Measurements from ENCODE around the gene DIP2B. TPM values are rescaled to one million over a fixed set of nuclear protein-coding genes. Genes with fewer than 3 reads are reported as not detected.

DIP2B gene
- total RNA-seq, 4 donors from 2014 or later, result 31.1 to 57.2 (median 46.5) TPM

GRCh38 chr12:50742776-50743175, 238.0 kb downstream of the DIP2B start:
- Histone ChIP-seq H3K27me3 (no peaks in the 10 kb centered on the region), H3K27ac (no peak overlapping the region), H3K4me1 (no peaks in the 10 kb centered on the region), H3K36me3 (peaks cover 31 to 100% (median 39%) of the 10 kb centered on the region in 3 donors), H3K9me3 (no peaks in the 10 kb centered on the region), H3K4me3 (no peak overlapping the region)
- intact Hi-C loops (cut with DNase I), result no loop called here
- WGBS, 2 donors, result 90 to 96% methylated on average over 5 to 7 of the region's 7 CpGs
- TF ChIP-seq CTCF (IDR thresholded peaks at IDR 0.05), result no peak
- TF ChIP-seq POLR2A (IDR thresholded peaks at IDR 0.05), result no peak
- DNase-seq, result no peak

- Histone ChIP-seq H3K4me1 (no peaks in the 10 kb centered on the region), H3K4me3 (no peak overlapping the region), H3K27ac (no peak overlapping the region), H3K36me3 (peaks cover 12 to 98% (median 20%) of the 10 kb centered on the region in 3 donors), H3K9me3 (no peaks in the 10 kb centered on the region), H3K27me3 (no peaks in the 10 kb centered on the region)
- TF ChIP-seq CTCF (IDR thresholded peaks at IDR 0.05) (no peak), POLR2A (IDR thresholded peaks at IDR 0.05) (no peak)
- DNase-seq, result no peak
- intact Hi-C loops (cut with DNase I), result no loop called here
- WGBS, 2 donors, result 71 to 77% methylated on average over 4 of the region's 4 CpGs
Measured at GRCh38 chr12:50745861-50746260, 241.1 kb downstream of the DIP2B start.

GRCh38 chr12:50746431-50746830, 241.6 kb downstream of the DIP2B start:
- intact Hi-C loops (cut with DNase I), result no loop called here
- no peak for TF ChIP-seq POLR2A (IDR thresholded peaks at IDR 0.05)
- TF ChIP-seq CTCF (IDR thresholded peaks at IDR 0.05), result no peak
- DNase-seq, result no peak
- Histone ChIP-seq H3K27ac (no peak overlapping the region), H3K9me3 (no peaks in the 10 kb centered on the region), H3K4me3 (no peak overlapping the region), H3K27me3 (no peaks in the 10 kb centered on the region), H3K36me3 (peaks cover 6 to 94% (median 19%) of the 10 kb centered on the region in 3 donors), H3K4me1 (no peaks in the 10 kb centered on the region)
- 90 to 100% methylated on average over 3 of the region's 3 CpGs for WGBS, 2 donors

- 73 to 88% methylated on average over 1 of the region's 1 CpG for WGBS, 2 donors
- Histone ChIP-seq H3K9me3 (no peaks in the 10 kb centered on the region), H3K27ac (no peak overlapping the region), H3K36me3 (peaks cover 3 to 81% (median 7%) of the 10 kb centered on the region in 3 donors), H3K4me1 (no peaks in the 10 kb centered on the region), H3K27me3 (no peaks in the 10 kb centered on the region), H3K4me3 (no peak overlapping the region)
- TF ChIP-seq POLR2A (IDR thresholded peaks at IDR 0.05), result no peak
- no peak for TF ChIP-seq CTCF (IDR thresholded peaks at IDR 0.05)
- intact Hi-C loops (cut with DNase I), result no loop called here
- DNase-seq, result no peak
Measured at GRCh38 chr12:50747817-50748216, 243.0 kb downstream of the DIP2B start.

- H3K4me1 ChIP-seq, result no peaks in the 10 kb centered on the region
- intact Hi-C loops (cut with DNase I), result no loop called here
- H3K4me3 ChIP-seq, result no peak overlapping the region
- H3K36me3 ChIP-seq, result peaks cover 3 to 64% (median 7%) of the 10 kb centered on the region in 3 donors
- no peak for TF ChIP-seq POLR2A (IDR thresholded peaks at IDR 0.05)
- no peak for TF ChIP-seq CTCF (IDR thresholded peaks at IDR 0.05)
- DNase-seq, result no peak
- H3K27ac ChIP-seq, result no peak overlapping the region
- WGBS, 2 donors, result 93 to 94% methylated on average over 2 of the region's 2 CpGs
- H3K27me3 ChIP-seq, result no peaks in the 10 kb centered on the region
- H3K9me3 ChIP-seq, result no peaks in the 10 kb centered on the region
Measured at GRCh38 chr12:50749459-50749882, 244.7 kb downstream of the DIP2B start.
